ENCODE measurements around the gene EEF1AKMT1.

Gene EEF1AKMT1

DNA sequence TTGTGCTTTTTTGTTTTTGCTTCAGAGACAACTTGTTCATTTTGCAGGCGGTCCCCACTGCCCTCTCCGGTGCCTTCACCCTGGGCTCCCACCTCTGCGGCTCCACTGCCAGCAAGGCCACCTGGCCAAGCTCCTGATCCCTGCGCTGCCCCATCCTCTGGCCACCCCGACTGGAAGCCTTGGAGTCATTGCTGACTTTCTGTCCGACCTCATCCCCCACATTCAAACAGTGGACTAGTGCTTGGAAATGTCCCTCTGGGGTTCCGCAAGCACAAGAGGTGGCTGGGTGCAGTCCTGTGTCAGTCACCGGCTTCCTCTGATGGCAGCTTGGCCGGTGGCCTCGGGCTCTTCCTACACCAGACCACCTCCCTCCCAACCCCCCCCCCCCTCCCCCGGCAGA, 53.3 kb downstream of the EEF1AKMT1 start:
- in situ Hi-C loops (cut with HindIII; ENCODE audit: low sequenced_read_pairs): no loop called here

- in situ Hi-C loops (cut with HindIII; ENCODE audit: low sequenced_read_pairs): no loop called here
These were observed 54.0 kb downstream of the EEF1AKMT1 start for GRCh38 chr13:20719783-20720182.

DNA sequence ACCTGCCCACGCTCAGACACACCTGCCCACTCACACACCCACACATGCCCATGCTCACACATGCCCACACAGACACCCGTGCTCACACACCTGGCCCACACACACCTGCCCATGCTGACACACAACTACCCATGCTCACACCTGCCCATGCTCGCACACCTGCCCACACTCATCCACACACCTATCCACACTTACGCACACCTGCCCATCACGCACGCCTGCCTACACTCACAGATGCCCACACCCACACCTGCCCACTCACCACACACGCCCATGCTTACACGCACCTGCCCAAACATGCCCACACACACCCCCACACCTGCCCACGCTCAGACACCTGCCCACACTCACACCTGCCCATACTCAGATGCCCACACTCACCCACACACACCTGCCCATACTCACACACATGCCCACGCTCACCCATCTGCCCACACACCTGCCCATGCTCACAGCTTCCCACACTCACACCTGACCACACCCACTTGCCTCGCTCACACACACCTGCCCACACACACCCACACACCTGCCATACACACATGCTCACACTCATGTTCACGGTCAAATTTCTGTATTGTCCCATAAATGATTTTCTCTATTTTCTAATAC, 54.7 kb downstream of the EEF1AKMT1 start:
- in situ Hi-C loops (cut with HindIII; ENCODE audit: low sequenced_read_pairs): no loop called here

DNA sequence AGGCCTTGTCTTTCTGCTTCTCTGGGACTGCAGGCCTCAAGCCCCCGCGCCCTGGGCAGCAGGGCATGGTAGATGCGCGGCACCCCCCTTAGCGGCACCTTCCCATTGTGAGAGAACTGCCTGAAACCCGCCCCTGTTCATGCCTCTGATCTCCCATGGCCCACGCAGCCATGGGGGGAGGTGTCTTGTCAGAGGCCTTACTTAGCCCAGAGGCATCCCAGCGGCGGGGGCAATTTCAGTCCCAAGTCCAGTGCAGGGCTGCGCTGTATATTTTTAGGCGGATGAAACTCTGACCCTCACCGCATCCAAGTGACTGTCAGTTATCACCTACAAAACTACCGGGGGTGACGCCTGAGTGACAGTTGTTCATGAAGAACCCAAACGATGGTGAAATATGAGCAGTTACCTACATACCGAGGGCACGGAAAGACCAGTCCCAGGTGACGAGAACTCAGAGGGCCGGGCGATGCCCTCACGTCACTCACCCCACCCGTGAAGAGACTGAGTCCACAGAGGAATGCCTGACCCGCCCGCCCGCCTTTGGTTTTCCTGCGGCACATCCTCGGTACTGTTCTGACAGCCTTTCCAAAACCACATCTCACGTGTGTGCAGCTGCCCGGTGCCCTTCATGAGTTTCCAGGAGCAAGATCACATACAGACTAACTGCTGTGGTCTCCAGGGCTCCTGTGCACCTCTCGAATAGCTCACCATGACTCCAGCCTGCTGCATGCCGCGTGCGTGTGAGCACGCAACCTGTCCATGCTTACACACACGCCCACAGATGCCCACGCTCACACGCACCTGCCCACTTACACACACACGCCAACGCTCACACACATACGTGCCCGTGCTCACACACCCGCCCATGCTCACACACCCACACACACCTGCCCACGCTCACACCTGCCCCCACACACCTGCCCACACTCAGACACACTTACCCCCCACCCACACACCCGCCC, 55.9 kb downstream of the EEF1AKMT1 start:
- in situ Hi-C loops (cut with HindIII; ENCODE audit: low sequenced_read_pairs): no loop called here

DNA sequence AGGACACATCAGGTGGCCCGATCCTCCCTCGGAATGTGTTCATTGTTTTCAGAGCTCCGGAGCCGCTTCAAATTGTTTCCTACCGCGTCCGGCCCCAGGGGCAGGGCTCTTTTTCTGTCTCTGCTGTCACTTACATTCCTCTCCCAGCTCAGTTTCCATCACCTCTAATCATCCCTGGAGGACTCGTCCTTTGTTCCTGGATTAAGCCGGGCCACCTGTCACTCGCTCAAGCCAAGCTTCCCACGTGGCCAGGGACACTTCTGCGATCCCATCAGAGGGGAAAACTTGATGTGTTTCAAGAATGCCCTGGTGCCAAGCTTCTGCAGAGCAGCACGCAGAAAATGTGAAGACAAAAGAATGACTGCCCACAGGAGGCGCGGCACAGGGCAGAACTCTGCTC, 56.8 kb downstream of the EEF1AKMT1 start:
- in situ Hi-C loops (cut with HindIII; ENCODE audit: low sequenced_read_pairs): no loop called here

GRCh38 chr13:20715330-20715712, 58.4 kb downstream of the EEF1AKMT1 start:
- in situ Hi-C loops (cut with HindIII; ENCODE audit: low sequenced_read_pairs): no loop called here

DNA sequence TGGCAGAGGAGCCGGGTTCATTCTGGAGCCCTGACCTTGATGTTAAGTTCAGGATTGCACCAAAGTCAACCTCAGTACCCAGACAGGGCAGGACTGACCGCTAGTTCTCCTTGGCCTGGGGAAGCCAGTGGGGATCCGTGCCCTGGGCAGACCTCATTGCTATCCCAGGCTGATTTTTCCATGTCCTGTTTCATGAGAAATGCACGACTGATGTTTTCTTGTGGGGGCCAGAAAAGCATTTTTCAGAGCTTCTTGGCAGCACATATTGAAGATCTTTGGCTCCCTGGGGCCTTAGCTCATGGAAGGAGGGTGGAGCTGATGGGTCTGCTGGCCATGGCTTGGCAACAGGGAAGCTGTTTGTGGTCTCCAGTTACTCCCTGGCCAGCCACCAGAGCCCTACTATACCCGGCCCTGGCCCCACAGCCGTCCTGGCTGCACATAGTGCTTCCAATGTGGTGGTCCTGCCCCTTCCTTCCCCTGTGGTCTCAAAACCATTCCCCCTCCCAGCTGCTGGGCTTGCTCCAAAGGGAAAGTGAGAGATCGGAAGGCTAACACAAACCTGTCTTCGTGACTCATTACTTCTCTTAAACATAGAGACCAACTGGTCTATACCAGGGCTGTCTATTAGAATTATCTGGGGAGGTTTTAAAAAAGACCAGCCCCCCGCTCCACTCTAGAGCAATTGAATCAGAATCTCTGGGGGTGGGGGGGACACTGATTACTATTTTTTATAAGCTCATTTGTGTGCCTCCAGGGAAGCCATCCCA, 59.0 kb downstream of the EEF1AKMT1 start:
- in situ Hi-C loops (cut with HindIII; ENCODE audit: low sequenced_read_pairs): no loop called here

DNA sequence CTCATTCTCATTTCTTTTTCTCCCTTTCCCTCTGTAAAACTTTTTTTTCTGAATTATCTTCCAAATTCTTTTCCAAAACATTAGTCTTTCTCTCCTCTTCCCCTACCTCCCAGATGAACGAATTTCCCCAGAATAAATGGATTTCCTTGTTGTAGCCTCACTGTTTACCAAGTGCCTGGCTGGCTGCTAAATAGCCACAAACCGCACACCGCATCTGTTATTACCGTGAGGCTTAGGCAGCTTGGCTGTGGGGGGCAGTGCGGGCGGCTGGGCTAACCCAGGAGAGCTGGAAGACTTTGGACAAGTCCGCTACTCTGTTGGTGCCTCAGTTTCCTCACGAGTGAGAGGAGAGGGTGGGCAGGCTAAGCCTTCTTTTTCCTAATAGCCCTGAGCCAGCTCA, 59.6 kb downstream of the EEF1AKMT1 start:
- in situ Hi-C loops (cut with HindIII; ENCODE audit: low sequenced_read_pairs): no loop called here

GRCh38 chr13:20713751-20714150, 60.0 kb downstream of the EEF1AKMT1 start:
- in situ Hi-C loops (cut with HindIII; ENCODE audit: low sequenced_read_pairs): no loop called here

DNA sequence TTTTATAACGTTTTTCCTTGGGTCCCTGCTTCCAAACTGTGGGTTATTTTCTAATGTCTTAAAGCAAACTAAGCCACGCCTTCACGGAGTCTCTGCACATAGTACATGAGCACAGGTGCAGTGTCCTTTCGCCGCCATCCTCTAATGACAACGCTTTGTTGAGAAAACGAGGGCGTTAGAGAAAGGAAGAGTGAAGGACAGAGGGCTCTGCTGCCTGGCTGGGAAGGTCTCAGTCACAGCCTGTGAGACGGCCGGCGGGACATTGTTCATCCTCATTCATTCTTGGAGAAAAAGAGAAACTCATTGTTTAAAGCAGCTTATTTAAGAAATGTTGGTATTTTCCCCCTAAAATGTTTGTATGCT, 60.8 kb downstream of the EEF1AKMT1 start:
- in situ Hi-C loops (cut with HindIII; ENCODE audit: low sequenced_read_pairs): no loop called here

GRCh38 chr13:20711301-20712044, 62.3 kb downstream of the EEF1AKMT1 start:
- in situ Hi-C loops (cut with HindIII; ENCODE audit: low sequenced_read_pairs): no loop called here

GRCh38 chr13:20709782-20710181, 64.0 kb downstream of the EEF1AKMT1 start:
- in situ Hi-C loops (cut with HindIII; ENCODE audit: low sequenced_read_pairs): no loop called here

DNA sequence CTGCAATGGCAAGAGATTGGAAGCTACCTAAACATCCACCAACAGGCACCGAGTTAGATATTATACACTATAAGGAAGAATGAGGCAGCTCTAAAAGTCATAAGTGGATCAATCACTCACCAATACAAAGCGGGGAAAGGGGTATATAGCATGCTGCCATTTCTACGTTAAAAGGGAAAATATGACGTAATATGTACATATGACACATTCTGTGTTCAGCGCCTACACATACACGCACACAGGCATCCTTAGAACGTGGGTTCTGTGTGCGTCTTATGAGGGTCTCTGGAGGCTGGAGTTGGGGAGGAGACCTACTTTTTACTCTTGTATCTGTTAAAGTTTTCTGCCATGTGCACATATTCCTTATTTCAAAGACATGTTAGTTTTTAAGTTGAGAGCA, 64.4 kb downstream of the EEF1AKMT1 start:
- in situ Hi-C loops (cut with HindIII; ENCODE audit: low sequenced_read_pairs): no loop called here

GRCh38 chr13:20708216-20708615, 65.5 kb downstream of the EEF1AKMT1 start:
- in situ Hi-C loops (cut with HindIII; ENCODE audit: low sequenced_read_pairs): no loop called here

GRCh38 chr13:20706661-20707060, 67.1 kb downstream of the EEF1AKMT1 start:
- in situ Hi-C loops (cut with HindIII; ENCODE audit: low sequenced_read_pairs): no loop called here

- in situ Hi-C loops (cut with HindIII; ENCODE audit: low sequenced_read_pairs): no loop called here
These were observed 69.2 kb downstream of the EEF1AKMT1 start for GRCh38 chr13:20704459-20705069.

DNA sequence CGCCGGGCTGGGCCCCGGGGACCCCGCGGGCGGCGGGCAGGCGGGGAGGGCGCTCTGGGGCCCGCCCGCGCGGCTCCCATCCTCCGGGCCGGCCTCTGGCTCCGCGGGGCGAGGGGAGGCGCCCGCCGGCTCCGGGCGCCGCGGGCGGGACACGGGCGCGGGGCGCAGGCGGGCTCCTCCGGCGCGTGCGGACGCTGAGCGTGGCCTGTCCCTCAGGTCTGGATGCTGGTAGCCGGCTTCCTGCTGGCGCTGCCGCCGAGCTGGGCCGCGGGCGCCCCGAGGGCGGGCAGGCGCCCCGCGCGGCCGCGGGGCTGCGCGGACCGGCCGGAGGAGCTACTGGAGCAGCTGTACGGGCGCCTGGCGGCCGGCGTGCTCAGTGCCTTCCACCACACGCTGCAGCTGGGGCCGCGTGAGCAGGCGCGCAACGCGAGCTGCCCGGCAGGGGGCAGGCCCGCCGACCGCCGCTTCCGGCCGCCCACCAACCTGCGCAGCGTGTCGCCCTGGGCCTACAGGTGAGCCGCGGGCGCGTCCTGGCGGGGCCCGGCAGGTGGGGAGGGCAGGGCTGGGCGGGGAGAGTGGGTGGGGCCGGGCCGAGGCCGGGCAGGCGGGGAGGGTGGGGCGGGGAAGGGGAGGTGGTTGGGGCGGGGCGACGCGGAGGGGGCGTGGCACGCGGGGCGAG, 69.8 kb downstream of the EEF1AKMT1 start:
- in situ Hi-C loops (cut with HindIII; ENCODE audit: low sequenced_read_pairs): no loop called here

- in situ Hi-C loops (cut with HindIII; ENCODE audit: low sequenced_read_pairs): no loop called here
These were observed 70.6 kb downstream of the EEF1AKMT1 start, which contains the start of gene IL17D for GRCh38 chr13:20702915-20703779. IL17D (plus strand) TSS chr13:20703699; CDS start chr13:20704002, 303 bp downstream.

GRCh38 chr13:20702530-20702914, 71.2 kb downstream of the EEF1AKMT1 start:
- in situ Hi-C loops (cut with HindIII; ENCODE audit: low sequenced_read_pairs): no loop called here
